ENCODE measurements around the gene HSPA14. TPM values are rescaled to one million over a fixed set of nuclear protein-coding genes. Genes with fewer than 3 reads are reported as not detected.

Gene HSPA14
- total and polyA plus RNA-seq, 10 of the 15 experiments (the other 5 are each of a cell fraction or from before 2014, with no cell fraction given), result 26.6 to 56.1 (median 34.3) TPM

- peak; percentile 95 for TF ChIP-seq PKNOX1 (IDR thresholded peaks at IDR 0.05)
- TF ChIP-seq LARP7 (IDR thresholded peaks at IDR 0.05), result peak; percentile 70
- peak; percentile 95 for TF ChIP-seq POLR2A (IDR thresholded peaks at IDR 0.05; ENCODE audit: low read depth, low read length)
- TF ChIP-seq SUPT20H (IDR thresholded peaks at IDR 0.05; ENCODE audit: borderline replicate concordance, control insufficient read depth, low read depth, low read length), result no peak
- peak; percentile 67; the same call in 1 of the 2 replicates for TF ChIP-seq ZBTB40 (IDR thresholded peaks at IDR 0.05; ENCODE audit: borderline replicate concordance)
- no peak for TF ChIP-seq ZNF384 (IDR thresholded peaks at IDR 0.05; ENCODE audit: borderline replicate concordance, low read depth, low read length)
- peak; percentile 70 for TF ChIP-seq IKZF1 (conservative IDR thresholded peaks at IDR 0.05)
- peak; percentile 97 for TF ChIP-seq CREM (IDR thresholded peaks at IDR 0.05; ENCODE audit: low read depth)
- TF ChIP-seq SMARCA5 (IDR thresholded peaks at IDR 0.05), result peak; percentile 67
- TF ChIP-seq RB1 (IDR thresholded peaks at IDR 0.05; ENCODE audit: borderline replicate concordance), result peak; percentile 46; the same call in 1 of the 2 replicates
- peak; percentile 87 for TF ChIP-seq TAF1 (IDR thresholded peaks at IDR 0.05; ENCODE audit: borderline replicate concordance, low read depth, low read length)
- no peak for TF ChIP-seq NFYA (IDR thresholded peaks at IDR 0.05; ENCODE audit: borderline replicate concordance, low read depth, low read length)
- 0 out of 2 replicates have a peak, but pooled peaks have one; percentile 11 for TF ChIP-seq BCL11A (IDR thresholded peaks at IDR 0.05; ENCODE audit: low read depth, low read length)
- TF ChIP-seq PML (IDR thresholded peaks at IDR 0.05; ENCODE audit: low read length), result peak; percentile 67; the same call in 1 of the 2 replicates
- TF ChIP-seq CBFB (IDR thresholded peaks at IDR 0.05; ENCODE audit: low read depth), result 0 out of 2 replicates have a peak, but pooled peaks have one; percentile 21
- peak; percentile 58; the same call in 1 of the 2 replicates for TF ChIP-seq ZNF207 (IDR thresholded peaks at IDR 0.05; ENCODE audit: borderline replicate concordance)
- TF ChIP-seq SIN3A (IDR thresholded peaks at IDR 0.05; ENCODE audit: low read depth, low read length), result peak; percentile 57; the same call in 1 of the 2 replicates
- TF ChIP-seq YY1 (IDR thresholded peaks at IDR 0.05; ENCODE audit: low read depth, low read length), result peak; percentile 90
- no peak; the same call in 1 of the 2 replicates for TF ChIP-seq MLLT1 (IDR thresholded peaks at IDR 0.05)
- no peak for TF ChIP-seq FOXM1 (IDR thresholded peaks at IDR 0.05; ENCODE audit: low read depth, low read length)
- TF ChIP-seq RELA (IDR thresholded peaks at IDR 0.05; ENCODE audit: borderline replicate concordance, partially characterized antibody), result peak; percentile 62
Measured at GRCh38 chr10:14837757-14838581, at the start of gene HSPA14, which contains the start of the genes CDNF and MSANTD7 (continued).

Measured in GM12878 (cell line).